GM19372 (cell line): ENCODE data around the gene ZNF729.
"Not testable (repeated sequence)": the region's sequence is repeated elsewhere in the genome, so short reads cannot be mapped to it uniquely, and the experiment has no call there.

Source experiments
- ATAC-seq: cut with Tn5 transposase; IDR thresholded peaks from one replicate; pipeline ENCODE4 v1.9.1; 2021; ENCODE audit warnings: mild to moderate bottlenecking, low read depth, moderate library complexity; ENCODE audit not compliant: unreplicated experiment

Gene ZNF729

GRCh38 chr19:22286151-22286810 lies at the start of gene ZNF729:
Gene ZNF729 (plus strand): TSS chr19:22286441. CDS start chr19:22286526, 85 bp downstream.
- no peak for ATAC-seq

GRCh38 chr19:22256856-22257255 lies 29.4 kb upstream of the ZNF729 start:
- ATAC-seq: no peak

- no peak for ATAC-seq
These were observed 28.9 kb upstream of the ZNF729 start for GRCh38 chr19:22257381-22257780.

- no peak for ATAC-seq
These were observed 28.3 kb upstream of the ZNF729 start for GRCh38 chr19:22257916-22258315.

- no peak for ATAC-seq
These were observed 25.7 kb upstream of the ZNF729 start for GRCh38 chr19:22260499-22260898.

- no peak for ATAC-seq
These were observed 24.6 kb upstream of the ZNF729 start for GRCh38 chr19:22261596-22261995.

GRCh38 chr19:22263121-22263520 lies 23.1 kb upstream of the ZNF729 start:
- no peak for ATAC-seq

- ATAC-seq: not testable (repeated sequence)
These were observed 35.3 kb downstream of the ZNF729 start for GRCh38 chr19:22321554-22321953.

- ATAC-seq: no peak
These were observed 40.0 kb downstream of the ZNF729 start for GRCh38 chr19:22326219-22326618.

- ATAC-seq: no peak
These were observed 41.1 kb downstream of the ZNF729 start for GRCh38 chr19:22327321-22327720.

- no peak for ATAC-seq
These were observed 45.3 kb downstream of the ZNF729 start for GRCh38 chr19:22331521-22331920.

GRCh38 chr19:22332924-22333323 lies 46.7 kb downstream of the ZNF729 start:
- ATAC-seq: no peak

GRCh38 chr19:22335716-22336115 lies 49.5 kb downstream of the ZNF729 start:
- ATAC-seq: no peak

GRCh38 chr19:22354665-22355064 lies 68.4 kb downstream of the ZNF729 start:
- ATAC-seq: no peak
